HepG2 (cell line): ENCODE data around the gene PARD3. TPM values are rescaled to one million over a fixed set of nuclear protein-coding genes. Genes with fewer than 3 reads are reported as not detected.

Source experiments
- FOXP1 ChIP-seq, 2 experiments: fragments of 450-650 bp in 1 of 2; IDR thresholded peaks; 2 replicates each; pipeline ENCODE4 v1.6.1; 2017 to 2018; ENCODE audit warnings: antibody characterized with exemption in 1 of 2
- JDP2 ChIP-seq: sonication (generic); formaldehyde crosslinking; IDR thresholded peaks from 2 replicates; pipeline ENCODE4 v1.8.1; 2022; ENCODE audit warnings: missing genetic modification reagents, borderline replicate concordance
- KDM1A ChIP-seq: IDR thresholded peaks from 2 replicates; pipeline ENCODE4 v1.6.1; 2016; ENCODE audit warnings: missing compliant biosample characterization
- KDM4B ChIP-seq: sonication (generic); formaldehyde crosslinking; IDR thresholded peaks from 2 replicates; pipeline ENCODE4 v1.4.0; 2020; ENCODE audit warnings: missing genetic modification reagents
- KMT2B ChIP-seq: IDR thresholded peaks from 2 replicates; pipeline ENCODE4 v1.6.1; 2016; ENCODE audit warnings: missing genetic modification reagents, missing compliant biosample characterization
- MED1 ChIP-seq: sonication (generic); formaldehyde crosslinking; IDR thresholded peaks from 2 replicates; pipeline ENCODE4 v1.4.0; 2020; ENCODE audit warnings: missing genetic modification reagents
- MIER3 ChIP-seq: IDR thresholded peaks from 2 replicates; pipeline ENCODE4 v1.6.1; 2016; ENCODE audit warnings: missing compliant biosample characterization, borderline replicate concordance
- NR2F1 ChIP-seq, 2 experiments: fragments of 450-650 bp in 1 of 2; formaldehyde crosslinking in 1 of 2; IDR thresholded peaks; 2 replicates each; pipeline versions ENCODE4 v1.5.0 to v1.6.1; 2016 to 2020; ENCODE audit warnings: mild to moderate bottlenecking in 1 of 2, missing compliant biosample characterization in 1 of 2, missing genetic modification reagents in 1 of 2, moderate library complexity in 1 of 2
- REL ChIP-seq: sonication (generic); formaldehyde crosslinking; conservative IDR thresholded peaks from 2 replicates; pipeline ENCODE4 v1.8.0; 2022; ENCODE audit warnings: mild to moderate bottlenecking, missing genetic modification reagents, moderate library complexity
- SALL1 ChIP-seq: sonication (generic); formaldehyde crosslinking; IDR thresholded peaks from 2 replicates; pipeline ENCODE4 v1.8.0; 2022; ENCODE audit warnings: mild to moderate bottlenecking, missing genetic modification reagents
- SMAD3 ChIP-seq: sonication (generic); formaldehyde crosslinking; IDR thresholded peaks from 2 replicates; pipeline ENCODE4 v1.4.0; 2020; ENCODE audit warnings: missing genetic modification reagents
- TBX3 ChIP-seq: fragments of 450-650 bp; IDR thresholded peaks from 2 replicates; pipeline ENCODE4 v1.6.1; 2017; ENCODE audit warnings: antibody characterized with exemption, mild to moderate bottlenecking, inconsistent platforms, borderline replicate concordance
- ZC3H13 ChIP-seq: sonication (generic); formaldehyde crosslinking; IDR thresholded peaks from 2 replicates; pipeline ENCODE4 v1.8.1; 2023; ENCODE audit warnings: mild to moderate bottlenecking, missing genetic modification reagents, moderate library complexity
- ZNF180 ChIP-seq: sonication (generic); formaldehyde crosslinking; IDR thresholded peaks from 2 replicates; pipeline ENCODE4 v1.4.0; 2020; ENCODE audit warnings: low read depth, missing genetic modification reagents, borderline replicate concordance
- ZNF232 ChIP-seq: sonication (generic); formaldehyde crosslinking; IDR thresholded peaks from 2 replicates; pipeline ENCODE4 v1.4.0; 2020; ENCODE audit warnings: missing genetic modification reagents, borderline replicate concordance
- ZNF263 ChIP-seq: sonication (generic); formaldehyde crosslinking; IDR thresholded peaks from 2 replicates; pipeline ENCODE4 v1.4.0; 2020; ENCODE audit warnings: missing genetic modification reagents
- ZNF329 ChIP-seq: sonication (generic); formaldehyde crosslinking; IDR thresholded peaks from 2 replicates; pipeline ENCODE4 v1.9.0; 2021; ENCODE audit warnings: low read depth, mild to moderate bottlenecking, missing genetic modification reagents
- ZNF337 ChIP-seq: sonication (generic); formaldehyde crosslinking; IDR thresholded peaks from 2 replicates; pipeline ENCODE4 v1.5.1; 2020; ENCODE audit warnings: missing genetic modification reagents, low read depth, mild to moderate bottlenecking, borderline replicate concordance
- ZNF569 ChIP-seq: sonication (generic); formaldehyde crosslinking; IDR thresholded peaks from 2 replicates; pipeline ENCODE4 v1.5.0; 2020; ENCODE audit warnings: mild to moderate bottlenecking, missing genetic modification reagents, moderate library complexity, borderline replicate concordance
- ZNF576 ChIP-seq: sonication (generic); formaldehyde crosslinking; IDR thresholded peaks from 2 replicates; pipeline ENCODE4 v1.4.0; 2020; ENCODE audit warnings: mild to moderate bottlenecking, missing genetic modification reagents
- ZNF605 ChIP-seq: sonication (generic); formaldehyde crosslinking; IDR thresholded peaks from 2 replicates; pipeline ENCODE4 v1.8.0; 2022; ENCODE audit warnings: mild to moderate bottlenecking, missing genetic modification reagents
- ZNF614 ChIP-seq: IDR thresholded peaks from 2 replicates; pipeline ENCODE4 v1.6.1; 2018; ENCODE audit warnings: missing biosample characterization, missing genetic modification reagents, inconsistent platforms, borderline replicate concordance
- ZNF83 ChIP-seq: sonication (generic); formaldehyde crosslinking; IDR thresholded peaks from 2 replicates; pipeline ENCODE4 v1.4.0; 2020; ENCODE audit warnings: missing genetic modification reagents, mild to moderate bottlenecking, borderline replicate concordance
- ZNF879 ChIP-seq: sonication (generic); formaldehyde crosslinking; IDR thresholded peaks from 2 replicates; pipeline ENCODE4 v1.8.1; 2023; ENCODE audit warnings: missing genetic modification reagents
- polyA plus RNA-seq, 8 experiments: library from polyadenylated mRNA; depleted of rRNA in 3 of 8; stranded (reverse) in 7 of 8; unstranded in 1 of 8; fragments of >200 nt; fragmentation: Illumina TruSeq in 4 of 8; extraction: Trizol in 4 of 8; gene quantifications; 2 replicates each; pipeline versions ENCODE4 v1.2.1 to v1.2.3, GENCODE V29; 2011 to 2016; ENCODE audit warnings: low read depth in 4 of 8, missing spikeins in 1 of 8, mixed read lengths in 1 of 8; ENCODE audit not compliant: insufficient read depth in 1 of 8
- total RNA-seq, 5 experiments: library from RNA; depleted of rRNA; stranded (reverse); fragments of >200 nt; fragmentation: Illumina TruSeq; extraction: Trizol; gene quantifications; 2 replicates each; pipeline ENCODE4 v1.2.3, GENCODE V29; 2016; ENCODE audit warnings: low read depth in 1 of 5
- TF ChIP-seq, protein P1 (sequence below), 2 experiments: IDR thresholded peaks; 2 replicates each; pipeline ENCODE4 v1.6.1; 2011 to 2012; ENCODE audit warnings: low read length in 2 of 2, borderline replicate concordance in 1 of 2, low read depth in 1 of 2, mild to moderate bottlenecking in 1 of 2, moderate library complexity in 1 of 2
- TF ChIP-seq, protein P2 (sequence below): sonication (generic); formaldehyde crosslinking; IDR thresholded peaks from 2 replicates; pipeline ENCODE4 v1.5.0; 2020; ENCODE audit warnings: mild to moderate bottlenecking, missing genetic modification reagents, borderline replicate concordance

PARD3 gene
- total and polyA plus RNA-seq, 2 of the 13 experiments (the other 11 are each of a cell fraction or from before 2014, with no cell fraction given), result 40.9 to 60.0 TPM

- TF ChIP-seq ZNF232 (CRISPR knock-in tag) (no peak), MIER3 (CRISPR knock-in tag) (no peak), NR2F1 (CRISPR knock-in tag; IDR thresholded peaks at IDR 0.05) (no peak), ZNF329 (CRISPR knock-in tag) (no peak), MED1 (CRISPR knock-in tag) (peak; percentile 74), ZNF576 (CRISPR knock-in tag) (no peak), ZNF605 (CRISPR knock-in tag) (no peak), KDM1A (no peak), ZC3H13 (CRISPR knock-in tag) (no peak), FOXP1 (IDR thresholded peaks at IDR 0.05) (no peak), FOXP1 (CRISPR knock-in tag; IDR thresholded peaks at IDR 0.05) (peak; percentile 81), ZNF879 (no peak), ZNF263 (CRISPR knock-in tag) (no peak), SMAD3 (CRISPR knock-in tag) (no peak), SALL1 (peak; percentile 83; the same call in 1 of the 2 replicates), JDP2 (CRISPR knock-in tag) (no peak), ZNF180 (CRISPR knock-in tag) (no peak), ZNF569 (CRISPR knock-in tag) (no peak), REL (no peak), TBX3 (no peak), ZNF614 (CRISPR knock-in tag) (peak; percentile 94), ZNF337 (CRISPR knock-in tag) (no peak), KDM4B (no peak), KMT2B (no peak), ZNF83 (CRISPR knock-in tag) (no peak)
- TF ChIP-seq, protein P1, sequence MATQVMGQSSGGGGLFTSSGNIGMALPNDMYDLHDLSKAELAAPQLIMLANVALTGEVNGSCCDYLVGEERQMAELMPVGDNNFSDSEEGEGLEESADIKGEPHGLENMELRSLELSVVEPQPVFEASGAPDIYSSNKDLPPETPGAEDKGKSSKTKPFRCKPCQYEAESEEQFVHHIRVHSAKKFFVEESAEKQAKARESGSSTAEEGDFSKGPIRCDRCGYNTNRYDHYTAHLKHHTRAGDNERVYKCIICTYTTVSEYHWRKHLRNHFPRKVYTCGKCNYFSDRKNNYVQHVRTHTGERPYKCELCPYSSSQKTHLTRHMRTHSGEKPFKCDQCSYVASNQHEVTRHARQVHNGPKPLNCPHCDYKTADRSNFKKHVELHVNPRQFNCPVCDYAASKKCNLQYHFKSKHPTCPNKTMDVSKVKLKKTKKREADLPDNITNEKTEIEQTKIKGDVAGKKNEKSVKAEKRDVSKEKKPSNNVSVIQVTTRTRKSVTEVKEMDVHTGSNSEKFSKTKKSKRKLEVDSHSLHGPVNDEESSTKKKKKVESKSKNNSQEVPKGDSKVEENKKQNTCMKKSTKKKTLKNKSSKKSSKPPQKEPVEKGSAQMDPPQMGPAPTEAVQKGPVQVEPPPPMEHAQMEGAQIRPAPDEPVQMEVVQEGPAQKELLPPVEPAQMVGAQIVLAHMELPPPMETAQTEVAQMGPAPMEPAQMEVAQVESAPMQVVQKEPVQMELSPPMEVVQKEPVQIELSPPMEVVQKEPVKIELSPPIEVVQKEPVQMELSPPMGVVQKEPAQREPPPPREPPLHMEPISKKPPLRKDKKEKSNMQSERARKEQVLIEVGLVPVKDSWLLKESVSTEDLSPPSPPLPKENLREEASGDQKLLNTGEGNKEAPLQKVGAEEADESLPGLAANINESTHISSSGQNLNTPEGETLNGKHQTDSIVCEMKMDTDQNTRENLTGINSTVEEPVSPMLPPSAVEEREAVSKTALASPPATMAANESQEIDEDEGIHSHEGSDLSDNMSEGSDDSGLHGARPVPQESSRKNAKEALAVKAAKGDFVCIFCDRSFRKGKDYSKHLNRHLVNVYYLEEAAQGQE (IDR thresholded peaks at IDR 0.05; ENCODE audit: borderline replicate concordance in 1 of 2, low read depth in 1 of 2, low read length in 2 of 2), result 0 out of 4 replicates have a peak, but pooled peaks of 1 of the 2 experiments have one; percentile 23
- TF ChIP-seq, protein P2, sequence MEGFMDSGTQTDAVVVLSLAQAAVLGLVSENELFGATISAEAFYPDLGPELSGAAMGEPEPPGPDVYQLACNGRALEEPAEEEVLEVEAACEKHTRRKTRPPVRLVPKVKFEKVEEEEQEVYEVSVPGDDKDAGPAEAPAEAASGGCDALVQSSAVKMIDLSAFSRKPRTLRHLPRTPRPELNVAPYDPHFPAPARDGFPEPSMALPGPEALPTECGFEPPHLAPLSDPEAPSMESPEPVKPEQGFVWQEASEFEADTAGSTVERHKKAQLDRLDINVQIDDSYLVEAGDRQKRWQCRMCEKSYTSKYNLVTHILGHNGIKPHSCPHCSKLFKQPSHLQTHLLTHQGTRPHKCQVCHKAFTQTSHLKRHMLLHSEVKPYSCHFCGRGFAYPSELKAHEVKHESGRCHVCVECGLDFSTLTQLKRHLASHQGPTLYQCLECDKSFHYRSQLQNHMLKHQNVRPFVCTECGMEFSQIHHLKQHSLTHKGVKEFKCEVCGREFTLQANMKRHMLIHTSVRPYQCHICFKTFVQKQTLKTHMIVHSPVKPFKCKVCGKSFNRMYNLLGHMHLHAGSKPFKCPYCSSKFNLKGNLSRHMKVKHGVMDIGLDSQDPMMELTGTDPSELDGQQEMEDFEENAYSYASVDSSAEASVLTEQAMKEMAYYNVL (CRISPR knock-in tag), result no peak
Measured at GRCh38 chr10:34216348-34216945, 598.6 kb downstream of the PARD3 start (continued).
